HG03575 (cell line): ENCODE data around the gene POU5F2.

ENCODE experiments used
- ATAC-seq: cut with Tn5 transposase; IDR thresholded peaks from one replicate; pipeline ENCODE4 v1.9.1; 2021; ENCODE audit not compliant: unreplicated experiment, insufficient number of reproducible peaks, low FRiP score; ENCODE audit errors: extremely low read depth

POU5F2 gene

DNA sequence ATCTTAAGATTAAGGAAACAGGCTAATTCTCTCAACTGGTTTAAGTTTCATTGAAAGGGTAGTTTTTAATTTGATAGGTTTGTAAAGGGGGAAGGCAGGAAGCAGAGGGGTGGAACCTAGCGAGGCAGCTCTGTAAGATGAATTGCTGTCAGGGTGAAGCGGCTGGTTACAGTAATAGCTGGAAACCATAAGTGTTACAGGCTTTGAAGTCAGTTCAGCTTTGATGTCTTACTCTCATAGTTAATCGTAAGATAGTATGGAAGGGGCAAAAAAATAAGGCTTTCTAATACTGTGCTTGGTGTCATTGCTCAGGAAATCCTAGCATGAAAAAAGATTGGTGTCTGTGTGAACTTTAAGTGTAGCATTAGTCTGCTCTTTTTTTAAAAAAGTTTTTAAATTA is 20.3 kb downstream of the POU5F2 start:
- ATAC-seq = no peak

- no peak for ATAC-seq
These were observed 24.2 kb downstream of the POU5F2 start for GRCh38 chr5:93717162-93717561.

- ATAC-seq = no peak
These were observed 24.9 kb downstream of the POU5F2 start for GRCh38 chr5:93716453-93716852.

DNA sequence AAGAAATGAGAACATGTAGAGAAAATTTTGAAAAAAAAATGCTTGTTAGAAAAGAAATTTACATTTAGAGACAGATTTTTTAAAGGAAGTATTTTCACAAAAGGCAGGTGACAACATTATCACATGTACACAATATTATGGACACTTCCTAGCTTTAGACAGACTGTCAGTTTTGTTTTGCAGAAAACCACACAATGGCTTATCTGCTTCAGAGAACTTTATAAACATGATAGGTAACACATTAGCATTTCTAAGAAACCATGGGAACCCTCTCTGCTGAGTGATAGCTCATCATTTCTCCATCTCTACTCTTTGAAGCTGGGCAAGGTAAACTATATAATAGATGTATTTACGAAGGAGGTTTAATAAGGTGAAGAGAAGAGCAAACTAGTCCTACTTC is 25.6 kb downstream of the POU5F2 start:
- ATAC-seq = no peak

- ATAC-seq = no peak
These were observed 26.1 kb downstream of the POU5F2 start for GRCh38 chr5:93715327-93715726.

- ATAC-seq = no peak
These were observed 33.0 kb downstream of the POU5F2 start for GRCh38 chr5:93708442-93708841.

DNA sequence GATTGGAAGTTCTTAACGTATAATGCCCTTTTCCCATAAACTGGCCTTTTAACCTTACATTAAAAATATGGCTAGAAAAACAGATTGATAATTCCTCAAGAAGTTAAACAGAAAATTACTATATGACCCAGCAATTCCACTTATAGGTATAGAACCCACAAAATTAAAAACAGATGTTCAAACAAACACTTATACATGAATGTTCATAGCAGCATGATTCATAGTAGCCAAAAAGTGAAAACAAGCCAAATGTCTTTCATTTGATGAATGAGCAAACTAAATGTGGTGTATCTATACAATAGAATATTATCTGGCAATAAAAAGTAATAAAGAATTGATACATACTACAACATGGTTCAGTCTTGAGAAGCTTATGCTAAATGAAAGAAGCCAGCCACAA is 35.5 kb downstream of the POU5F2 start:
- ATAC-seq = no peak

DNA sequence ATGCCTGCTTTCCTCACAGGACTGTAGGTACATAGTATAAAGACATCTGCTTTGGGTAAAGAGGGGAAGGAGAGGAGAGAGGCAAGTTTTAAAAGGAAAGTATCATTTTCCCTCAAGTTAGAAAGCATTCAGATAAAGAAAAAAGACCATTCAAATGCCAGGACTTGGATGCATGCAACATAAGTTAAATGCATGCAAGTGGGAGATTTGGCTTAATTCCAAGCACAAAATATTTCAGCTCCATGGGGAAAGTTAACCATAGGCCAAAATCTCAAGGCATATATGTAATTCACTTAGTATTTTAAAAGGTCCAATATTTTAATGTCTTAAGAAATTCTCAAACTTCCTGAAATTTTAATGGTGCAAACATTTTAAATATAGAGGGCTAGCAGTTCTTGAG is 36.4 kb downstream of the POU5F2 start:
- no peak for ATAC-seq

DNA sequence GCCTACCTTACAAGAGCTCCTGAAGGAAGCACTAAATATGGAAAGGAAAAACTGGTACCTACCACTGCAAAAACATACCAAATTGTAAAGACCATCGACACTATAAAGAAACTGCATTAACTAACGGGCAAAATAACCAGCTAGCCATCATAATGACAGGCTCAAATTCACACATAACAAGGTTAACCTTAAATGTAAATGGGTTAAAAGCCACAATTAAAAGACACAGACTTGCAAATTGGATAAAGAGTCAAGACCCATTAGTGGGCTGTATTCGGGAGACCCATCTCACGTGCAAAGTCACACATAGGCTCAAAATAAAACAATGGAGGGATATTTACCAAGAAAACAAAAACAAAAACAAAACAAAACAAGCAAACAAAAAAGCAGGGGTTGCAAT is 49.4 kb downstream of the POU5F2 start:
- ATAC-seq = no peak
